HG03354 (cell line): ENCODE results near the gene NTN1.

Experiments used
- ATAC-seq: cut with Tn5 transposase; IDR thresholded peaks from one replicate; pipeline ENCODE4 v1.9.1; 2021; ENCODE audit warnings: mild to moderate bottlenecking; ENCODE audit not compliant: unreplicated experiment, poor library complexity, severe bottlenecking

The NTN1 gene

DNA sequence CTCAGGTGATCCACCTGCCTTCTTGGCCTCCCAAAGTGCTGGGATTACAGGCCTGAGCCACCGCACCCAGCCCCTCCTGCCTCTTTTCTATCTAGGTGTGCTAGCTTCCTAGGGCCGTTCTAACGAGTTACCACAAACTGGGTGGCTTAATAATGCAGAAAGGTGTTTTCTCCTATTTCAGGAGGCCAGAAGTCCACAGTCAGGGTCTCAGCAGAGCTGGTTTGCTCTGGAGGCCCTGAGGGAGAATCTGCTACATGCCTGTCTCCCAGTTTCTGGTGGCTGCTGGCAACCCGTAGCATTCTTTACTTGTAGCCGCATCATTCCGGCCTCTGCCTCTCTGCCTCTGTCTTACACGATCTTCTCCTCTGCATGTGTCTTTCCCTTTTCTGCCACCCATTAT, 89.2 kb downstream of the NTN1 start:
- no peak for ATAC-seq

DNA sequence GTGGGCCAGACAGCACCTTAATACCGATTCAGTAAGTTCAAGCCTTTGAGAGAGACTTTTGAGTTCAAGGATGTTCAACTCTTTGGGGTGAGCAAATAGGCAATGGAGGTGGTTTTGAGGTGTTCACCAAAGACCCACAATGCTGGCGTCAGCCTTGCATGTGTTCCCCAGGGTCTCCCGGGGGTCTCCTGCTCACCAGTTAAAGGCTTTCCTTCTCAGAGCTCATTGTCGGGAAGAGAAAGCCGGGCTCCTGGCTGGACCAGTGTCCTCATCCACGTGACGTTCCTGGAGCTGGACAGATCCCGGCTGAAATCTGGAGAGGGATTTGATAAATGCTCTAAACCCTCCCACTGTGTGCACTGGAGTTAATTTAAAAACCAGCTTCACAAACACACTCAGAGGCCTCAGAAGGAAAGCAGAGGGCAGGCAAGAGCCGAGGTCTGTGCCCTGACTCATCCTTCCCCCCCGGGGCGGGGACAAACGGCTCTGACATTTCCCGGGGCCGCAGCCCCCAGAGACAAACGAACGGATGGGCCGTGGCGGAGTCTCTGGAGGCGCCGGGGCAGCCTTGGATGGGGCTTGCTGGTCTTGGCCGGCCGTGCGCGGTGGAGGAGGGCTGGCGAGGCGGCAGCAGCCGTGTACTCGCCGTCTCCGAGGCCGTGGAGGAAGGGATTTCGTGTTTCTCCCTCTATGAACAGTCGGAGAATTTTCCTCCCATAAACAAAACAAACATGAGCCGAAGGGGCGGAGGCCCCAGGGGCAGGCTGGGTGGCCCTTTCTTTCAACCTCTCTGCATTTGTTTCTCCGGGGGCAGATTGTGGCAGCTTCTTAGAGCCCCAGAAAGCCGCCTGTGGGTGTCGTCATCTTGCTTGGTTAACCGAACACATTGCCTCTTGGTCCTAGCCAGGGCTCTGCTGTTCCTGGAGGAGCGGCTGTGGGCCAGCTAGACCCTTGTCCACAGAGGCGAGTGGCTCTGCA, 94.2 kb downstream of the NTN1 start:
- no peak for ATAC-seq

DNA sequence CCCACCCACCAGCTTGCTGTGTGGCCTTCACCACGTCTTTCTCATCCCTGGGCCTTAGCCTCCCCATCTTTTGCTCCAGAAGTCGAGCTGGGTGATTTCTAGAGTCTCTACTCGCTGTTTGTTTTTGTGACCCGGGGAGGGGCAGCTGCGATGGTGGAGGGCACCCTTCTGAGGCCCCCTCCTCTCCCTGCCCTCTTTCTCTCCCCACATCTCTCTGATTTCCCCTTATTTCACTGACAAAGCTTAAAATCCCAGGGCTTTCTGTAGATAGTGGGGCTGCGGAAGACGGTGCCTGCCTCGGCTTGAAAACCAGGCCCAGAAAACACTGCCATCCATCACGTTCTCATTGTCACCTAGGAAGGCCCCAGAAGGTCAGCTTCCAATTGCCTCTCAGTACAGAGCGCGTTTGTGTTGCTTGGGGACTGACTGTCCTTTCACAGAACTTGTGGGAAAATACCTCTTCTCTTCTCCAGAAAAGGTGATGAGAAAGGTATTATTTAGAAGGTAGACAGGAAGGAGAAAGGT, 95.1 kb downstream of the NTN1 start:
- no peak for ATAC-seq

DNA sequence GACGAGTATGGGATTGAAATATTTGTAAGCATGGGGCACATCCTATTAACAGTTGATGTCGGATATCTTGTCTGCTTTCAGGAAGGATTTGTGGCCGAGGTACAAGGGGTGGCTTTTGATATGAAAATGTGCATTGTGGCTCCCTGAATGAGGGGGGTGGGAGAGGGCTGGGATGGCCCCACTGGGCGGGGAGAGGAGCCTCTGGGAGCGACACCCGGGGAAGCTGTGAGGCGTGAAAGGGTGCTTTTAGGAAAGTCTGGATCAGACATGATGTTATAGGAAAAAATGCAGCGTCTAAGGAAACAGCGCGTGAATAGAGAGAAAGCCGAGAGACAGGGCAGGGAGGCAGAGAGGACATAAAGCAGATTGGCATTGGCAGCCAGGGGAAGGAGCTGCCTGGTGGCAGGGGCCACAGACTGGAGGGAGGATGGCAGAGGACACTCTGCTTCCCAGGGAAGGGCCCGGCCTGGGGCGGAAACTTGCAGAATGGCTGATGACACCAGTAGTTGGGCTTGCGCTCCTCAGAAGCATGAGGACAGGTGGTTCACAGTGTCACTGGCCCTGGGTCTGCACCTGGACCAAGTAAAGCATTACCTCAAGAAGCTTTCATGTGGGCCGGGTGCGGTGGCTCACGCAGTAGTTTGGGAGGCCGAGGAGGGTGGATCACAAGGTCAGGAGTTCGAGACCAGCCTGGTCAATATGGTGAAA, 95.7 kb downstream of the NTN1 start:
- ATAC-seq, result no peak

GRCh38 chr17:9120471-9120870, 99.2 kb downstream of the NTN1 start:
- ATAC-seq, result no peak

DNA sequence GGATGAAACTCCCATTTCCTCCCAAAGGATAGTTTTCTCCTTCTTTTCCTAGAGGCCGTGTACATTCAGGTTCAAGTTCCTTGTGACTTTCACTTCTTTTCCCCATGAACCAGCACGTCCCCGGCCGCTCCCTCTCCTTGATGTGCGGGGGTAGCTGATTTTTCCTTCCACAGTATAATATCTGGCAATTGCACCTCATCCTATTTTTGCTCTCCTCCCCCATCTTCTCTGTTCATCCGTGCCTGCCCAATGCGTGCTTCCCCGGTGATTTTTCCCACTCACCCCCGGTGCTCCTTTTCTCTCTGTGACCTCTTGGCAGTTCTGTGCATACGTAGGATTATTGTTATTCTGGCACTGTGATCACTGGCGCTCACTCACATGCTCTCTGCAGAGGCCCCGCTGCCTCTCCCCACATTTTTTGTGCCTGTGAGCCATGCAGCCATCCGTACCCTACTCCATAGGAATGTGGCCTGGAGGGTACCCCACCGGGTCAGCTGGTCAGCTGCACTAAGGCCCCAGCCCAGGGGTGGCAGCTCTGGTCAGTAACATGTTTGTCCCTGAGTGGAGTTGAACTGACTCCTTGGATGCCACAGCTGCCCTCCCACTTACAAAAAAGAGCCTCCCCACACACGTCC, 100.0 kb downstream of the NTN1 start:
- no peak for ATAC-seq

DNA sequence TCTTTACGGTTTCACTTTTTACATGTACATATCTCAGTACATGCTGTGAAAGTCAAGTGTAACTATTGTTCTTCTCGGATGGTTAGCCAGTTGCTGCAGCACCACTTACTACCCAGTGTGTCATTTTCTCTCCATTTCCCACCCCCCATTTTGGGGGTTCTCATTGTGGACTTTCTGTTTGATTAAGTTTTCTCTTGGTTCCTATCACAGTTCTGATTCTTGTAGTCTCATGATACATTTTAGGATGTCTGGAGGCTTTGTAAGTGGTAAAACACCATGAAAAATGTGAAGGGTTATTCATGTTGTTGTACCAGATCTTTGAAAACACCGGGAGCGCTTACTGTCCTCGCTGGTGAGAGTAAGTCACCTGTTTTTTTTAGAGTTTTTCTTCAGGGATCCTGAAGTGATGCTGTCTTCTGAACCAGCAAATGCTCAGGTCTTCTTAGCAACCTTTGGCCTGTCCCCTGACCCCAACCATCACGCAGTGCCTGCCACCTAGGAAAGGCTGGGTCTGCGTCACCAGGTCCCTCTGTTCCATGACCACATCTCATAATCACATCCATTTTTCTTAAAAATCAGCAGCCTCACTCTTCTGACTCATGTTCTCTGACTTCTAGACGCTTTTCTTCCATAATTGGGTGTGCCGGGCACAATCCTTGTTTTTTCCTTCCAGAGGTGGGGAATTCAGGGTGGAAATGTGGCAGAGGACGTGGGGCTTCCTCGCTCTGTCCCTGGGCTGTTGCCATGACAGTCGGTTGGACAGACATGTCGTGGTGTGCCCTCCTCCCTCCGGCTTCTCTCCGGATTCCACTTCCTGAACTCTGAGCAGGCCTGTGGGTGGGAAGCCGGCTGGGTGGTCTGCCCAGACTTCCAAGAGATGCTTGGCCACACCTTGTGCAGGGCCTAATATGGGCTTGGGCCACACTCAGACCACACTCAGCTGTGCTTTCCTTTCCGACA, 102.6 kb downstream of the NTN1 start:
- ATAC-seq, result no peak

GRCh38 chr17:9124554-9124935, 103.2 kb downstream of the NTN1 start:
- no peak for ATAC-seq

- no peak for ATAC-seq
These were observed 104.4 kb downstream of the NTN1 start for GRCh38 chr17:9125722-9126121.

DNA sequence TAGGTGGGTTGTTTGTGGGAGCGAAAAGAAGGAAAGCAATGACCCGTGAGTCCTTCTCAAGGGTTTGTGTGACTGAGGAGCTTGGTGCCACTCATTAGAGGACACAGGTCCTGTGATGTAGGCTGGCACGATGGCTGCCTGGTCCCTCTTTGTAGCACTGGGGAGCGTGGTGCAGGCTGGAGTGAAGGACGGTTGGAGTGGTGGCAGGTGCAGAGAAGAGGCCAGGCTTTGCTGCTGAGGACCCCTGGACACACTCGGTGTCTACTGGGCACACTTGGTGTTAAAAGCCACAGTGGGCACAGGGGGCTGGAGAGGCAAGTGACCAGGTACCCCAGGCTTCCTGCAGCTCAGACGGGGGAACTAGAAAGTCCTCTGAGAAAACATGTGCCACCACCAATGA, 106.0 kb downstream of the NTN1 start:
- no peak for ATAC-seq

GRCh38 chr17:9131371-9131770, 110.1 kb downstream of the NTN1 start:
- ATAC-seq, result no peak

GRCh38 chr17:9132291-9132690, 111.0 kb downstream of the NTN1 start:
- no peak for ATAC-seq

- ATAC-seq, result no peak
These were observed 111.8 kb downstream of the NTN1 start for GRCh38 chr17:9132944-9133610.

GRCh38 chr17:9138161-9138717, 116.9 kb downstream of the NTN1 start:
- ATAC-seq, result no peak

- no peak for ATAC-seq
These were observed 118.4 kb downstream of the NTN1 start for GRCh38 chr17:9139695-9140094.

GRCh38 chr17:9140550-9141424, 119.5 kb downstream of the NTN1 start:
- ATAC-seq, result no peak

DNA sequence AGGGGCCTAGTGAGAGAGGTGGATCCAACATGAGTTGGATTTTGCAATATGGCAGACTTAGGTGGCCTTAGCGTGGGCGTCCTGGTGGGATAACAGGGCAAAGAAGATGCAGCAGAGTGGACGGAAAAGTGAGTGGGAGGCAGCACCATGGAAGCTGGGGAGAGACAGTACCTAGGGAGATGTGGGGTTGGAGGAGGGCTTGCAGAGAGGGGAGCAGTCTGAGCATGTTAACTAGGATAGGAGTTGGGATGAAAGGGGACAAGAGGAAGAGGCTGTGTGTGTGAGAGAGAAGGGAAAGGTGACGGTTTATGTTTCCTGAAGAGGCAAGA, 120.1 kb downstream of the NTN1 start:
- ATAC-seq, result no peak
